Coronary artery (tissue), 2 donors: ENCODE results near the gene LGALS7B.
"Not testable (repeated sequence)": the region's sequence is repeated elsewhere in the genome, so short reads cannot be mapped to it uniquely, and the experiment has no call there.

ENCODE experiments used
- DNase-seq: peaks from one replicate; pipeline ENCODE4 v3.0.0-alpha.2; 2017; ENCODE audit warnings: low spot score
- H3K27ac ChIP-seq, 2 donors: fragments of 200-600 bp; sonication (generic); one replicate each; pipeline ENCODE4 v1.5.1; 2016 to 2019
- H3K4me3 ChIP-seq: fragments of 200-600 bp; sonication (generic); 2 replicates; pipeline ENCODE4 v1.5.1; 2016; ENCODE audit warnings: mild to moderate bottlenecking, moderate library complexity
- CTCF ChIP-seq: fragments of 200-600 bp; sonication (generic); IDR thresholded peaks from one replicate; pipeline ENCODE4 v1.5.1; 2019; ENCODE audit warnings: antibody characterized with exemption

The LGALS7B gene

GRCh38 chr19:38786572-38787265, 2.3 kb upstream of the LGALS7B start:
- no peak for TF ChIP-seq CTCF
- no peak for DNase-seq
- no peak overlapping the region for H3K4me3 ChIP-seq
- no peak overlapping the region for H3K27ac ChIP-seq

GRCh38 chr19:38790507-38791403, 1.8 kb downstream of the LGALS7B start:
- peak overlapping the region; percentile 49 for H3K4me3 ChIP-seq
- H3K27ac ChIP-seq, DNase-seq: not testable (repeated sequence)

GRCh38 chr19:38791451-38792064, 2.6 kb downstream of the LGALS7B start:
- H3K27ac ChIP-seq, DNase-seq: not testable (repeated sequence)
- H3K4me3 ChIP-seq: peak overlapping the region; percentile 49

GRCh38 chr19:38792250-38793111, 3.5 kb downstream of the LGALS7B start:
- no peak for DNase-seq
- Histone ChIP-seq H3K27ac (peak overlapping the region in 1 of 2 donors; percentile 13), H3K4me3 (peak overlapping the region; percentile 64)
- no peak for TF ChIP-seq CTCF

GRCh38 chr19:38793177-38793576, 4.2 kb downstream of the LGALS7B start:
- TF ChIP-seq CTCF: no peak
- no peak overlapping the region for H3K4me3 ChIP-seq
- no peak for DNase-seq
- no peak overlapping the region for H3K27ac ChIP-seq

- no peak for DNase-seq
- no peak overlapping the region for H3K27ac ChIP-seq
- TF ChIP-seq CTCF: no peak
- no peak overlapping the region for H3K4me3 ChIP-seq
These were observed 4.7 kb downstream of the LGALS7B start for GRCh38 chr19:38793671-38794070.

GRCh38 chr19:38795549-38795948, 6.5 kb downstream of the LGALS7B start:
- no peak for DNase-seq
- TF ChIP-seq CTCF: no peak
- Histone ChIP-seq H3K4me3 (no peak overlapping the region), H3K27ac (no peak overlapping the region)
